HG03521 (cell line): ENCODE results near the gene BBX.

Source experiments
- ATAC-seq: cut with Tn5 transposase; IDR thresholded peaks from one replicate; pipeline ENCODE4 v1.9.1; 2021; ENCODE audit warnings: mild to moderate bottlenecking, moderate library complexity; ENCODE audit not compliant: unreplicated experiment

Gene BBX

DNA sequence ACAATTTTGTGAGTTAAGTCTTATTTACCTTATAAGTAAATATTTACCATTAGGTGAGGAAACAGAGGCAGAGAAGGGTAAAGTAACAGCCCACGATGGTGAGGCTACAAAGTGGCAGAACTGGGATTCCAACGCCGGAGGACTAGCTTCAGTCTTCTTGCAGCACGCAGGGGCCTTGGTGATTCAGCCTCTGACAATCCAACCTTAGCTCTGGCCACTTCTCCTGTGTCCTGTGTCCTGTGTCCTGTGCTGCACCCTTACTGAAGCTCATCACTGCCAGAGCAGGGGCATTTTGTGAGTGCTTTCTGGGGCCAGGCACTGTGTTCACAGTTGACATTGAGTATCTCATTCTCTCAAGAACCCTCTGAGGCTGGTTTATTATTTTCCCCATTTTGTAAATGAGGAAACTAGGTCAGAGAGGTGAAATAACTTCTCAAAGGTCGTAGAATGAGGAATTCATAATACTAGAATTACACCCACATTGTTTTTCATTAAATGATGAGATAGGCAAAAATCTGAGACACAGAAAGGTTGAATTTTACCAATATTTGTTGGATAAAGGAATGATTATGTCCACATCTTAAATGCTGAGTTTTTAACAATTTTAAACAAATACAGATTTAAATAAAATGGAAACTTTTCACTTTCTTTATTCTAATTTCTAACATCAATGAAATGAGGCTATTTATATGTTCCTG is 215.9 kb downstream of the BBX start:
- ATAC-seq: no peak

DNA sequence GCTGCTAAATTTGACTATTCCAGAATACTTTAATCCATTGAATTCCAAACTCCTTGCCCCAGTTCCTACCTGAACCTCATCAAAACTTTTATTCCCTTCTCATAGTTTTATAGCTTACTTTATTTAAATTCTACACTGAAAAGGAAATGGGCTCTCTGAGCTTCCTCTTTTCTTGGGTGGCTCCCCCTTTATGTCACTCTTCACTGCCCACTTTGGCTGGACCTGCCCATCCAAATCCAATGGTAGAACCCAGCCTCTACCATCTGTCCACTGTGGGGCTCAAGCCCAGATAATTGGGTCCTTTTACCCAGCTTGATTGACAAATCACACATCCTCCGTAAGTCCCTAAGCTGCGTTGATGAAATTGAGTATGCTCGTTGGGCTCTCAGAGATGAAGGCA is 216.5 kb downstream of the BBX start:
- no peak for ATAC-seq

DNA sequence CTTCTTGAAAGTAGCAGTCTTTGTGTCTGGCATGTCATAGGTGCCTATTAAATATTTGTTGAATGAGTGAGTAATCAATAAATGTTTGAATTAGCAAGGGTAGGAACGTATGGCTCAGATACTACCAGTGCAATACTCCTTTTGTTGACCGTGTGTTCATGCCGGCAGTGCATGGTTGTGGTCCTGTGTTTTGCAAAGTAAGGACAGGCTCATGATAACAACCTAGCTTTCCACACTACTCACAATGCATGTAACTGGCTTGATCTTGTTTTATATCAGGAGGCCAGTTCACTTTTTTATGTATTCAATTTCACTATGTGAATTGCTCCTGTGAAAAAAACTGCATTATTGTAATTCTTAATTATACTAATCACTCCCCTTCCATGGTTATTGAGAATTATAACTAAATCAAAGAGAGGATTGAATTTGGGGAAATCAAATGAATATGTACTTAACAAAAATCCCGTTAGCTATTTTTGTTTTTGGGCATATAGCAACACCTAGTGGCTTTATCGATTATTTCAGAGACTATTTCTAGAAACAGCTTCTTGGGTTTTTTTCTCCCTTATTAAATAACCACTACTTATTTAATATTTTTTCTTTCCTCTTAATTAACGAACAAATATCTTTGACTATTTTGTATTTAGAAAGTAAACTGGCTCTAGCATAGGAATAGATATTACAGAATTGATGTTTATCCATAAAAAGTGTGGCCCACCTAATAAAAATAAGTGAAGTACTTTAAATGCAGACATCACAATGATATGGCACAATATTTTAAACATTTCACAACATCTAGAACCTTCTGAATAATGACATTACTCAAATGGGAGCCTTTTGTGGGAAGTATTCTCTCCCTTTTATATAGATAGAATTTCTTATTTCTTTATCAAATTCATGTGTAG is 218.5 kb downstream of the BBX start:
- no peak for ATAC-seq

DNA sequence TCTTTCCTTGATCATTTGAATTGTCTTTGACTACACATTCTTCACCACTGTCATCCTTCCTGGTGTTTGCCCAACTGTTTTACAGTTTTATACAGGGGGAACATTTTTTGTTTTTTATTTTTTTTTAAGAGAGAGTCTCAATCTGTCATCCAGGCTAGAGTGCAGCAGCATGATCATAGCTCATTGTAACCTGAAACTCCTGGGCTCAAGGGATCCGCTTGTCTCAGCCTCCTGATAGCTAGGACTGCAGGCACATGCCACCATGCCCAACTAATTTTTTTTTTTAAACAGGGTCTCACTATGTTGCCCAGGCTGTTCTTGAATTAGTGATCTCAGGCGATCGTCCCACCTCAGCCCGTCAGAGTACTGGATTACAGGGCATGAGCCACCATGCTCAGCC is 222.6 kb downstream of the BBX start:
- ATAC-seq: no peak

DNA sequence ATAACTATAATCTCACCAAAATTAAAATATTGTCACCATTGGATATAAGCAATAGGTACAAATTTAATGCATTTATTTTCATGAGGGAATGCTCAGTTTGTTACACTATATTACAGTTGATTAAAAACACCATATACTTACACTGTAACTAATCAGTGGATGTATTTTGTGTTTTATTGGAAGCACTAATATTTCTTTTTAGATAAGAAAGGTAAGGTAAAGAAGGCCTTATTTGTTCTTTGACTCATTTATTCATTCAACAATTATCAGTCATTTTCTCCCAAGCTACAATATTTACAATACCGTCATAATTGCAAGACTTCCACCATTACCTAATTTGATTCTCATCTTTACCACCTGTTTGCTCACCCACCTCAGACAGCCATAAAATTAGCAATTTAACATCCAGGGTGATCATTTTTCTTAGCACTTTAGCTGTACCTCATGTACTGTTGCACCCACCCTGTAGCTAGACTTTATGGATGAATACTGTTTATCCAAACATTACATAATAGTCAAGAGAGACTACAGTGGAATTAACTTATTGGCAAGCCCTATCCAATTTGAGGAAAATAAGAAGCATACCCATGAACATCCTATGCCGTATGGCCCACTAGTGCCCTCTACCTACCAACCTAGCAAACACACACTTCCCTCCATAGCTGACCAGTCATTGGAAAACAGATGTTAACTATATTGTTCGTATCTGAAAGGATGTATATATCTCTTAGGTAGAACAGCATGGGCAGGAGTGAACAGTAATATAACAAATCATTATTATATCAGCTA is 229.6 kb downstream of the BBX start:
- ATAC-seq: no peak

DNA sequence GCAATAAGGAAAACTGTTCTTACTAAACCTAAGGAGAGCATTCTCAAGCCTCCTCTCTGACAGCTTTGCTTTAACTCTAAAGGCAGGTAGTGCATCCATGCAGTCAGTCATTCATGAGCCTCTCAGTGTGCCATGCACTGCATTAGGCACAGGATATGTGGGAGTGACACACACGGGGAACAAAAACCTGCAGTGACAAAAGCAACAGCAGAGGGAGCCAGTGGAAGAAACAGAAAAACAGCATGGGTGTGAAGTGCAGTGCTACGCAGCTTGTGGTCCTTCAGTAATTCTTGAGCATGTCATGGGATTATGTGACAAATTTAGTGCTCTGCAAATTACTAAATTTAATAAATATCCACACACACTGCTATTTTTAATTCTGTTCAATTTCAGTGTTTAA is 230.7 kb downstream of the BBX start:
- ATAC-seq: no peak

DNA sequence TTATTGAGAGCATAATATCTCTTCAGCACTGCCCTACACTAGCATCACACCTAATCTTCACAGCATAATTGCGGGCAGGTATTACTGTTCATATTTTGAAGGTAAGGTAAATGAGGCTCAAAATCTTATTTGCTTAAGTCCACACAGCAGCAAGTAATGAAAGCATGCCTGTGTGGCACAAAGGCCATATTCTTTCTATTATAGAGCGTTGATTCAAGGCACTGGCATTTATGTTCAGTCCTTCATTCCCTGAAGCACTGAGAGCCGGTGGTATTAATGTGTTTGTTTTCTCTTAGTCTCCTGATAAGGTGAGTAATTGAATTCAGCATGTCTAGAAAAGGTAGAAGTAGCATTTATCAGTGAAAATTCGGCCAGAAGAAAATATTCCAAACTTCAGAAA is 231.2 kb downstream of the BBX start:
- ATAC-seq: no peak

DNA sequence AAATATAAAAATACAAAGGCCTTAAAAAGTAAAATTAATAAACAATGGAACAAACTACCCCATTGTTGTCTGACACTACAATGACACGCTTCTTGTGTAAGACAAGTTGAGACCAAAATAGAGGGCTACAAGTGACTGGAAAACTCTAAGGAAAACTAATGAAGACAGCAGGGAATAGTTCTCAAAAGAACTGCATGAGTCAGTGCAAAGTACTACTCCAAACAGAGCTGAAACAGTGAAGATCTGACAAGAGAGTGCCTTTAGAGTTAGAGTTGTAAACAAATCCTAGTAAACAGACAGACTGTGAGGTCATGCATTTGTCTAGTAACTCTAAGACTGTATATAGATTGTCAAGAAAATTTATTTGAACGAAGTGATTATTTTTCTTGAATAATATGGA is 233.9 kb downstream of the BBX start:
- ATAC-seq: no peak

DNA sequence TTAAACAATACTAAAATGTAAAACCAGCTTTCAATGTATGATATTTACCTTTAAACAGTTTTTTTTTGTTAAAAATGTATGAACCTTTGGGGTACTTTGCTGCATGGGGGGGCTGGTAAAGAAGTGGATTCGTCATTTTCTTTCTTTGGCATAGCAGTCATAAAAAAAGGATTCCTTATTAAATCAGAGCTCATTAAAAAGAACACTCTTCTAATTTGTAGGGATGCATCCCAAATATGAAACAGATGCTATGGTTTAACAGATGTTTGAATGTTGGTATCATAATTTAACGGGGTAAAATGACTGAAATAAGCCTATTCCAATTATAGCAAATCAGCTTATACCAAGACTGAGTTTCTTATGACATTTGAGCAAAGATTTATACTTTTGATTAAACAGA is 234.4 kb downstream of the BBX start:
- no peak for ATAC-seq

DNA sequence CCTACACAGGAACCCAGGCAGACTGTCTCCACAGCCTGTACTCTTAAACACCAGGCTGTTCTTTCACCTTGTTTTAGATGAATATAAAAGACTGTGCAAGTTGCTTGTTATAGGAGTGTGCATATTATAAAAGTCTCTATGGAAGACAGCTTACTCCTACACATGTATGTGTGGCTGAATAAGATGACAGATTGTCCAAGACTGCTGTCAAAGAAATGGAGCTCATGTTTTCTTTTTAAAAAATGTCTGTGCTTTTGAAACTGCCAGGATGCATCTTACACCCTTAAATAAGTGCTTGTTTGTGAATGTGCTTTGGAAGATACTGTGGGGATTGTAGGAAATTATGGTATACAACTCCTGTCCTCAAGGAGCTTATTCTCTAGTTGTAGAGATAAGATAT is 237.4 kb downstream of the BBX start:
- no peak for ATAC-seq

DNA sequence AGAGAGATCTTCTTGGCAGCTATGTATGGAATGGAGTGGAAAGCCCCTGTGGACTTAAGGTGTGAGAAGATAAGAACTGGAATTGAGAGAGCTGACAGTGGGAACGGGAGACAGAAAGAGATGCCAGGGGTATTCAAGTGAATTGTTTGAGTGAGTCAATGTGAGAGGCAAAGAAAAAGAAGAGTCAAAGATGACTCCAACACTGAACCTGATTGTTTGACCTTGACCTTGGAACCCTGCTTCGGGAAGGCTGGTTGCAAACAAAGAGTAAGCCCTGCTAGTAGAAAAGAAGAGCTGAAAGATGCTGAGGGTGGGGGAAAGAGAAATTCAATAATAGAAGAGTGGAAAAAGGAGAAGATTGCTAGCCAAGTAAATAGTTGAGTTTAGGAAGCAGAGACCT is 238.6 kb downstream of the BBX start:
- no peak for ATAC-seq

DNA sequence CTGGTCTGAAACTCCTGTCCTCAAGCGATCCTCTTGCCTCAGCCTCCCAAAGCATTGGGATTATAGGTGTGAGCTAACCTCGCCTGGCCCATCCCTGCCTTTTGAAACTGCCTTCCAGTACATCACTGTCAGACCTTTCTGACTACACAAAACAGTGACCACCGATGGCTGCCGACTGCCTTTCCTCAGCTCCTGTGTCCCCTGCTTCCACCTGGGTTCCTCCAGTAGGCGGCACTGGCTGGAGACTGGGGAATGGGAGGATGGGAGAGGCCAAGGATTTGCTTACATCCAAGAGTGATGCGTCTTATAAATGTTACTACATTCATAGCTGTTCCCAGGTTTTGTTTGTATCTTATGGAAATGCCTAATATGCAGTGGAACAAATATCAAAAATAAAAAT is 242.8 kb downstream of the BBX start:
- ATAC-seq: no peak

DNA sequence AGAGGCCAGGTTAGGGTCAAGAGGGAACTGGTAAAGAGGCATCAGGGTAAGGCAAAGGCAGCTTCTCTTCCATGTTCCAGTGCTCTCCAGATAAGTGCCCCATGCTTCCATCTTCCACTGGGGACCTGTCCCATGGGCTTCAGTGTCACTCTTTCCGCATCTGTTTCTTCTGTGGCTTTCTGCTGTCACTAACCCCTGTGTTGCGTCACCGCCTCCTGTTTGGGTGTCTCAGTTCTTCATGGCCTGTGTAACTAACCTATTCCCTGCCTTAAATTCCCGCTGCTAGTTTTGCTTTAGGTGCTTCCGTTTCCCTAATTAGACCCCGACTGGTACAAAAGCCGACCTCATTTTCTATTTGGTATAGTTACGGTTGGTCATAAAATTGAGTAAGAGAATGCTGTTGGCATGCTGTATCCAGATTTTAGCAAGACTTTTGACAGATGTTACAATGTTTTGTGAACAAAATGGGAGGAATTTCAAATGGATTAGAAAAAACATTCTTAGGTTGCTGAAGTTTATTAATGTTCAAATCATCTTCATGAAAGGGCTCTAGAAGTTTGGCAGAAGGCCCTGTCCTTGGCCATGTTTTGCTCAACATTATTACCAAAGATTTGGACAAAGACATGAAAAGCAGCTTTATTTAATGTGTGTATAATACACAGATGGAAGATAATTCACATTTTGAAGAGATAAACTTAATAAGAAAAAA is 245.3 kb downstream of the BBX start:
- ATAC-seq: no peak

DNA sequence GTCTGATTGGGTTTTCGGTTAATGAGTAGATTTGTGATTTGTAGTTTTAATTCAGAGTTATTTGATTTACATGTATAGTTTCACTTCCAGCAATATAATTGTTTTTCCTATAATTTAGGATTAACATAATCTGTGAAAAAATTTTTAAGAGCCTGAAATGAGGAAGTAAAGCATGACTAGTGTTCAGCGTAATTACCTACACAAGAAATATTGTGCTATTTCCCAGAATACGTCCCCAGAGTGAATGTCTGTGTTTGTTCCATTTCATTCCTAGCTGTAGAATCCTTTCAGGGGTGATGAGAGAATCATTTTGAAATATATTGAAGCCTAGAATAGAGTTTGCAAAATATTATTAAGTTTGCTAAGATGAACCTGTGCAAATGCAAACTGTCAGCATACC is 247.1 kb downstream of the BBX start:
- no peak for ATAC-seq

DNA sequence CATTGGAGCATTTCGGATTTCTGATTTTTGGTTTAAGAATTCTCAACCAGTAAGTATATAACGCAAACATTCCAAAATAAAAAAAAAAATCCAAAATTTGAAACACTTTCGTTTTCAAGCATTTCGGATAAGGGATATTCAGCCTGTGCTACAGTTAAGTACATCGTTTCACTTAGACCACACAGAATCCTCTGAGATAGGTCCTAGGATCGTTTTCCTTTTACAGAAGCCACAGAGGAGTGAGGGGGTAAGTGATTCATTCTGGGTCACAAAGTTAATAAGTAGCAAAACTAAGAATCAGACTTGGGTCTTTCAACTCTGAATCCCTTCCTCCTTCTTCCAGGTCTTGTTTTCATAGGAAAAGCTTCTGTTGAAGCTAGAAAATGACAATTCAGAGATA is 249.3 kb downstream of the BBX start:
- ATAC-seq: no peak

DNA sequence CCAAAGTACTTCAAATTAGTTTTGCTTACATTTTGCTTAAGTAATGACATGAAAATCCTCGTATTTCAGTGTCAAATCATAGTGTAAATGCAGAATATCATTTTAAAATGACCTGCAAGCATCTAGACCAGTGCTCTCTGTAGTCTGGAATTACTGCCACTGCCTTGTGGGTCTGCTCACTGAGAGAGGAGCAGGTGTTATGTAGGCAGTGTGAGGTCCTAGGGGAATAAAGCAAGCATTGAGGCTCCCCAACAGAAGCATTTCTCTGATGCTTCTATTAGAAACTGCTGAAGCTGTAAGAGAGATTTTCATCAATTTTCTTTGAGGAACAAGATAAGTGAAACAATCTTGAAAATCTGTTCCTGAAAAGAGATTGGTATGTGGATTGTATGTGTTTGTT is 253.2 kb downstream of the BBX start:
- ATAC-seq: no peak

DNA sequence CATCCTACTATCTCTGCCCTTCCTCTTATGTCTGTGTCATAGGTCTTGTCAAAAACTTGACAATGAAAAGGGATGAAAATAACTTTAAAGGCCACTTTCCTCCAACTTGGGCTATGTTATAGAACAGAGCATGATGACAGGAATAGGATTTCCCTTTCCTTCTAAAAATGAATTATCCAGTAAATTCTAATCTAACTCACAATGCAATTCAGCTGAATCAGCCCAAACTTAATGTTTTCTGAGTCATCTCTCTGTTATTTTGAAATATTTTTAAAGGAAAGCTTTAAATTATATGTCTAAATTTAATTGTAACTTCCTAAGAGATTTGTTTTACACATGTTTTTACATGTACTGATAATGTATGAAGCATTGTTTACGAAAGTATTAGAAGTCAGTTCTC is 258.5 kb downstream of the BBX start:
- no peak for ATAC-seq

DNA sequence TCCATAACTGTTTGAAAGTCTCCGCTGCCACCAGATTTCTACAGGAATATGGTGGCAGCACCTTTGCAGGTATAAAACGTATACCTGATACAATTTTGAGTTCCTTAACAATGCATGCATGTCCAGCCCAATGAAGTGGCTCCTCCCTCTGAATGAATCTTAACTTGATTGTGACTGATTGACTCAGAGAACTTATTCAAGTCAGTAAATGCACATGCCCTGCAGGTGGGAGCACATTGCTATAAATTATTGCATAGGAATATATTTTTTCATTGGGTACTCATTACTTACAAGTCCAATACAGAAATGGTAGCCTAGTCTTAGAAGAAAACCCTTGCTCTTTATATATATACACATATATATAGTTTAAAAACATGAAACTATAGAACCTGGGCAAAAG is 259.3 kb downstream of the BBX start:
- ATAC-seq: no peak

DNA sequence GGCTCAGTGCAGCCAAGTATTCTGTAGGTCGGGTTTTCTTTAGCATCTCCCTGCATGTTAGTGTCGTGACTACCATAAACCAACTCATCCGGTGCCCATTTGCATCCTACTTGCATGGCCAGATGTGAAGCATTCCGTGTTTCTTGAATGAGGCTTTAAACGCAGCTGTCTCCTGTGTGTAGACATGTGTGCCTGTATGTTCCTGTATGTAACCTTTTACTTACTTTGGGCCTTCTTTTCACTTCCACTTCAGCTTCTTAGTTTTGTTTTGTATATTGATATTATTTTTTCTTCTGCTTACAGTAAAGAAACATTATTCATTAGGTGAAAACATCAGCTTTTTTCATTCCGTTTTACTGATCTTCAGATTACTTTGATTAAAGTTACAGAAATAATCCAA is 267.9 kb downstream of the BBX start:
- no peak for ATAC-seq

DNA sequence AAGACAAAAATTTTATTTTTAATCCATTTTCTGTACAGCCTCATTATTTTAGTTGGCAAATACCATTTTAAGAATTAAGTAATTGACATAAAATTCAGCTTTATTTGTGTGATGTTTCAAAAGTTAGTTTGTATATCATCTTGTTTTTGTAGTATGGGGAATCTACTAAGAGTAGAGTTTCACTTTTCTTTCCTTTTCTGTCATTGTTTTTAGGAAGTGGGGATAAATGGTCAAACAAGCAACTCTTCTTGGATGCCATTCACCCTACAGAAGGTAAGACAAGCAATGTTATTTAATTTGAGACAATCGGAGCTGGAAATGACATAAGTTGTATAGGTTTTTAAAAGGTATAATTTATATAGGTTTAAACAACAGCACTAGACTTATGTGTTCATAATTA is 268.3 kb downstream of the BBX start:
- ATAC-seq: no peak

DNA sequence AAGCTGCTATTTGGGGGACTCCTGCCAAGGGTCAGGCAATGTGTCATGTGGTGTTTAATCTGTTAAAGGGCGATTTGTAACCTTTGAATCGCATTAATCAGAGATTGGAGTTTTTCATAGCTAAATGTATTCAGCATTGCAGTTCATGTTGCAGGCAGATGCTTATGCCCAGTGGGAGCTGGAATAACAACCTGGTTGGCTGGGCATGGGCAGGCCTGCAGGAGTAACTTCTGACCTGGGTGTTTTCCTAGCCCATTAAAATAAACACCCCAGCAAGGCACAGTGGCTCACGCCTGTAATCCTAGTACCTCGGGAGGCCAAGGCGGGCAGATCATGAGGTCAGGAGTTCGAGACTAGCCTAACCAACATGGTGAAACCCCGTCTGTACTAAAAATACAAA is 268.7 kb downstream of the BBX start:
- ATAC-seq: no peak
